GM18499 (cell line): ENCODE results near the gene MOB2.

Experiments used
- ATAC-seq: cut with Tn5 transposase; IDR thresholded peaks from one replicate; pipeline ENCODE4 v1.9.1; 2021; ENCODE audit warnings: moderate number of reproducible peaks; ENCODE audit not compliant: insufficient read depth, unreplicated experiment

Gene MOB2

DNA sequence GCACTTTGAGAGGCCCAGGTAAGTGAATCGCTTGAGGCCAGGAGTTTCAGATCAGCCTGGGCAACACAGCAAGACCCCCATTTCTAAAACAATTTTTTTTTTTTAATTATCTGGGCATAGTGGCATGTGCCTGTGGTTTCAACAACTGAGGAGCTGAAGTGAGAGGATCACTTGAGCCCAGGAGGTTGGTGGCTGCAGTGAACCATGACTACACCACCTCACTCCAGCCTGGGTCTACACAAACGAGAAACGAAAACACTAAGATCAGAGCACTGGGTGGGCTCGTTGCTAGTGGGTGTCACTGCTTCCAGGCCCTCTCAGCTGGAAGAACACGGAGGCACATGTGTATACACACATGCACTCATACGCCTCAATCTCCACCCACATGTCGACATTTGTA, 4.1 kb upstream of the MOB2 start:
- no peak for ATAC-seq

DNA sequence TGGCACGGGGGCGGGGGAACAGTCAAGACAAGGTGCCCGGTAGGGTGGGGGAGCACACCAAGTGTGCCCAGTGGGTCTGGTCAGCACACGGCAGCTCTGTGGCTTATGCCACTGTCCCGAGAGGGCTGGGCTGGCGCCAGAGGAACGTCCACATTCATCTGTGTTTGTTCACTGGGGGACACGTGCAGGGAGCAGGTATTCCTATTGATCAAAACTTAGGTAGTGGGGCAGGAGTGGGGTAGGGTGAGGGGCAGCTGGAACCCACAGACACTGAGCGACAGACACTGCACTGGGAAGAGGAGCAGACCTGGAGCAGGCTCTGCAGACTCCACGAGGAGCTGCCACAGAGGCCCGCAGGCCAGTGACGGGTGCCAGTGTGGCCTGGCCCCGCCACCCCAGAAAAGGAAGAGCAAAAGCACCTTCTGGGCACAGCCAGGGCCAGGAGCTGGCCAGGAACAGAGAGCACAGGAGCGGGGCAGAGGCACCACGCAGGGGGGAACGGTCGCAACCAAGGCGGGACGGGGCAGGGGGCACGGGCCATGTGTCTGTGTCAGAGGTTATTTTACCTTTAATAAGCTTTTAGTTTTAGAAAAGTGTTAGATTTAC, 2.1 kb upstream of the MOB2 start:
- ATAC-seq = no peak

DNA sequence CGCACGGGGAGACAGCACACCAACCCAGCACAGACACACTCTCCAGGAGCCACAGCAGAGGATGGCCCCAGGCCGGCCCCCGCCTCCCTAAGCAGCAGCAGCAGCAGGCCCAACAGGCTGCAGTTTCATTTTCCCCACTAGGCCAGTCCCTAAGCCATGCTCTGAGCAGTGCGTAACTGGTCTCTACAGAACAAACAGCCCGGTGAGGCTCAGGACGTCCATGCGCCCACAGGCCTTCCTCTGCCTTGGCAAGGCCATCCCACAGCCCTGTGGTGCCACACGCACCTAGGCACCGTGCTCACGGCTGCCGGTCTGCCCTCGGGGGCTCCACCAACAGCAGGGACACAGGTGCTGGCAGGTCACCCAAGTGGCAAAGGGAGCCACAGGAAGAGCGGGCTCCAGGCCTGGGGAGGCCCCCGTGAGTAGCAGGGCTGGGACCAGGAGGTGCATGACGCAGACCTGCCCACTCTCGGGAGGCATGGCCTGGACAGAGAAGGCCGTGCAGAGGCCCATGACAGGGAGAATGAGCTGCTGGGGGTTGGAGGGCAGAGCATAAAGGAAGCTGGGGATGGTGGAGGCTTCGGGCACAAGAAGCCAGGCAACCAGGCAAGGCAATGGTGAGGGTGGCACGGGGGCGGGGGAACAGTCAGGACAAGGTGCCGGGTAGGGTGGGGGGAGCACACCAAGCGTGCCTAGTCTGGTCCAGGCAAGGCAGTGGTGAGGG, 1.4 kb upstream of the MOB2 start:
- ATAC-seq = no peak

DNA sequence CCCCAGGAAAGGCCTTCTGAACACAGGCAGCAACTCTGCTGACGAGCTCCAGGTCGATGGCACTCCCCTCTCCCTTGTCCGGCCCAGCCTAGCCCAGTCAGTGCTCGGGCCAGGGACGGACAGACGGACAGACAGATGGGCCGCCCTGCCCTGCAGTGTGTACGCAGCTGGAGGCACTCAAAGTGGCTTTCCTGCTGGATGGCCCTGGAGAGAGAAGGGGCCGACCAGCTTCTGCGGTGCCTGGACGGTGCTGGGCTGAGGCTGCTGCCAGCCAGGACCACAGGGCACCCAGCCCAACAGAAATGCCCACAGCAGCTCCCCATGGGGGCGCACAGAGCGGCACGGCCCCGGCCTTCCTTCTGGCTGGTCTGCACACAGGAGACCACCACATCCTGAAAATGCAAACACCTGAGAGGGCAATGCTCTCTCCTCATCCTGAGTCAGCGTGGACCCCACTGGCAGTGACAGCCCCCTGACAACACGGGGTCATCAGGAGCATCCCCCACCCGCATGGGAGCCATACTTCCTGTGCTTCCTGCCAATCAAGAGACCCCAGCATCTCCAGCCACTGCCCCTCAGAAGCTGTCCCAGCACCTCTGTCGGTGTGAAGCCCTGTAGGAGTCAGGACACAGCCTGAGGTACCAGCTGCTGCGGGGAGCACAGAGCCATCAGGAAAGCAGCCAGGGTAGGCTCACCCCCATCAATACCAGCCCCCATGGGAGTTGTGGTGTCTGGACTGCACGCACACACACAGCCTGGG, 692 bp upstream of the MOB2 start:
- ATAC-seq = no peak

DNA sequence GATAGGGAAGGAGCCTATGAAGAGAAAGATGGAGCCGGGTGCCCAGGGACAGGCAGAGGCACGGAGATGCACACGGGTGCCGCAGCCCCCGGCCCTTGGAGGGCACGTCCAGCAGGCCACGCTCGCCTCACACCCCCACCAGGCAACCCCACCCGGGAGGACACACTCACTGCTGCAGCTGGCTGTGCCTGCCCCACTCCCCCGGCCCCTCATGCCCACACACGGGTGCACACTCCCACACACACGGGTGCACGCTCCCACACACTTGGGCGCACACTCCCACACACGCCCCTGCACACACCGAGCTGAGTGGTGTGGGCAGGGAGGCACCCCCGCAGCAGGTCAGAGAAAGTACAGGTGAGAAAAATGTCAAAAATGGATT, 1.1 kb downstream of the MOB2 start:
- no peak for ATAC-seq

DNA sequence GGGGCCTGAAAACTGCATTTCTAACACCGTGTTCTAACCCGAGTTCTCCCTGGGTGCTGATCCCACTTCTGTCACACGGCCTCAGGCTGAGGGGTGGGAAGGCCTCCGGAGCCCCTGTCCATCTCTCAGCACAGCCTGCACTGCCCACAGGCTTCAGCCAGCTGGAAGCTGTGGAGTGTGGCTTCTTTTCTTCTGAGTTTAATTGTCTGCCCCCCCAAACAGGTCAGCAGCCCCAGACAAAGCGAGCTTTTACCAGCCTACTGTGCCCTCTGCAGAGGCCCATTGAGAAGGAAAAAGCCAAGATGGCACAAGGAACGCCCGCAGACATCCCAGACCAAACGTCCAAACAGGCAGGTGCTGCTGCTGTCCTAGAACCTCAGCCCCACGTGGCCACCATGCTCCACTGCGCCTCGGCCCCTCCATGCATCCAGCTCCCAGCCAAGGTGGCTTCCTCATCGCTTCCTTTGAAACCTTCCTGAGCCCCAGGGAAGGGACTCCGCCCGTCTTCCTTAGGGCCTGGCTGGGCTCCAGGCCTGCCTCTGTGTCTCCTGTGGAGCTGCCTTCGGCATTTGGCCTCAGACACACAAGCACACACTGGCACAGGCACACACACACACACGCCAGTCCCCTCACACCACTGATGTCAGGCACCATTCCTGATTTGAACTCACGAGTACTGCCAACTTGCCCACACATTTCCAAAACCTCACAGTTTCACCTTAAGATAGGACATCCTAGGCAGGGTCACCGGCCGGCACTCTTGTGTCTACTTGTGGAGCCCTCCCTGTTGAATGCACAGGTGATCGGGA, 1.7 kb downstream of the MOB2 start:
- no peak for ATAC-seq

DNA sequence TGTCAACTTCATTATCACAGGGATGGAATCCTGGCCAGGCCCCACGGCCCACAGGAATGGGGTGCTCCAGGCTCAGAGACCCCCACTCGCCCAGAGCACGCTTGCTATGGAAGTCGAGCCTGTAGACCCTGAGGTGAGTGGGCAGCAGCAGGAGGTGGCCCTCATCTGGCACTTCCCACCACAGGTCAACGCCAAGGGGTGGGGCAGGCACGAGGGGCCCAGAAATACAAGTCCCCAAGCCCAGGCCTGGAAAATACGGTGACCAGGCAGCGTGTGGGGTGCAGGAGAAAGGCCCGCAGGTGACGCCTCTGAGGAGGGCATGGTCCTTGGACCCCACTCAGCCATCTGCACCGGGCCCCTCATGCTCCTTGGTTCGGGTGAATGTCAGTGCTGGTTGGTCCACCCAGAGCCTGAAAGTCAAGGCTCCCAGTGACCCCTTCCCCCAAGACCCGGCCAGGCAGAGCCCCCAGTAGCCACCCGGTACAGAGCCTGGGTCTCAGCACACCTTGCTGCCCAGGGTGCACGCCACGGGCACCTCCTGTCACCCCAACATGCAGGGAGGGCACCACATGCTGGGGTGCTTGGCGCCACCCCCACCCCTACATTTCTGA, 2.4 kb downstream of the MOB2 start:
- ATAC-seq = no peak

DNA sequence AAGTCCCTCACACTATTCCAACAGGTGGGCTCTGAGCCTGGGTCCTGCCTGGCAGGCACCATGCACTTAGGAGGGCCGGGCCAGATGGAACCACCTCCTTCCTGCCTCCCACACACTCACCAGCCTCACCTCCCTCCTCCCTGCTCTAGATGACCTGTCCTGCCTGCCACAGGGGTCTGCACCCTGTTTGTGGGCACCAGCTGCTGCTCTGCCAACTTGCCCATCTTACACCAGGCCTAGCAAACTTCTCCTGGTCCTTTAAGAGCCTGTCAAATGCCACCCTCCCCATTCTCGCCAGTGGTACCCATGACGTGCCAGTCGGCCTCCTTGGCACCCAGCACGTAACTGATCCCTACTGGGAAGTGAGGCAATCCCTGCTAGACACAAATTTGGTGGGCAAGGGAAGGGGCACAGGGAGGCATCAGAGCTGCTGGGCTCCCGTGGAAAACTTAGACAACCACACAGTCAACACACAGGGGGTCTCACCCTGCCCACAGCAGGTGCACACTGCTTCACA, 3.1 kb downstream of the MOB2 start:
- ATAC-seq = no peak

DNA sequence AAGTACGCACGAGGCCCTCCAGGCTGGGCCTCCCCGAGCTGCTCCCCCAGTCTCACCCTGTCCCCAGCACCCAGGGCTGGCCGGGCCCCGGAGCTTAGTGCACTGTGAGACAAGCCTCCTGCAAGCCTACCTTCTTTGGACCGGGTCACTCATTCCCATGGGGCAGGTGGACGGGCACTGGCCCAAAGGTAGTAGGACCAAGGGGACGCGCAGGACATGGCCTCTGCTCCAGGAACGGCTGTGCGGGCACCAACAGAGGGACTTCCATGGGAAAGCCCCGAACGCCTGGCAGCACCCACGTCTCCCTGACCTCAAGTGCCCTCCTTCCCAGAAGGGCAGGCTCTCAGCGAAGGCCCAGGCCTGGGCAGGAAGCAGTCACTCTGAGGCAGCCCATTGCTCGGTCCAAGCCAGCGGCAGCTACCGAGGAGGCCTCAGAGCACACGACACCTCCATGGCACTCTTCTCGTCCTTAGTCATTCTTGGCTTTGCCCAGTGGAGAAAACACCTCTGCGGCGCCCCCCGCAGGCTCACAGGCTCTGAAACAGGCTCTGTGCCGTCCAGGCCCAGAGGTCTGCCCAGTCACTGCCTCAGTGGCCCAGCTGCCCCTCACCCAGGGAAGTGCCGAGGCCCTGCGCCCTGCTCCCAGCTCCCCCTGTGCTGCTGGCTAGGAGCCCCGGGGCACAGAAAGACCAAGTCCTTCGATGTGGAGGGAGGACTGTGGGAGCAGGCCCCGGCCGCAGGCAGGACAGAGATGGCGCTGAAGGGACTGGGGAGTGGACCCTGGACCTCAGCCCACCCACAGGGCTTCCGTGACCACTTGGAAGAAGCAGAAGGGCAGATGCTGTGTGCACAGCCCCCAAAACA, 3.8 kb downstream of the MOB2 start:
- no peak for ATAC-seq

DNA sequence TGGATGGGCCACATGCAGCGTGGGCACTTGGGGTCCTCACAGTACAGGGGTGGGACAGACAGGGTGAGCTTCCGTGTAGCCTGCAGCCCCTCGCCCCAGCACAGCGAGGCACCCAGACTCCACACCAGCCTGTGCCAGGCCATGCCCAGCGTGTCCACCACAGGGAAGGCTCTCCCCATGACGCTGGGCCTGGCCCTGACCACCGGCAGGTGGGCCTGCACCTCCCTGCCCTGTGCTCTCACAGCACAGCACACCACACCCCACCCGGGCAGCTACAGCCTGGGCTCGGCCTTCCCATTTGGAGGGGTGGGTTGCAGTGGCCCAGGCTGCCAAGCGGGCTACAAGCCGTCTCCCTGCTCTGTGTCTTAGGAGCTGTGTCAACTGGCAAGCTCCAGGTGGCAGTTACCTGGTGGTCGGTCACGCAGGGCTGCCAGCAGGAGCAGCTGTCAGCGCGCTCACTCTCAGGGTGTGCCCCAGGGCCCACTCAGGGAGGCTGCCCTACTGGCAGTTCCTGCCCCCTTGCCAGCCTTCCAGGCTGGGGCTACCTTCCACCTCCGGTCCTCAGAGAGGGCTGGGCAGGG, 4.6 kb downstream of the MOB2 start:
- ATAC-seq = no peak

DNA sequence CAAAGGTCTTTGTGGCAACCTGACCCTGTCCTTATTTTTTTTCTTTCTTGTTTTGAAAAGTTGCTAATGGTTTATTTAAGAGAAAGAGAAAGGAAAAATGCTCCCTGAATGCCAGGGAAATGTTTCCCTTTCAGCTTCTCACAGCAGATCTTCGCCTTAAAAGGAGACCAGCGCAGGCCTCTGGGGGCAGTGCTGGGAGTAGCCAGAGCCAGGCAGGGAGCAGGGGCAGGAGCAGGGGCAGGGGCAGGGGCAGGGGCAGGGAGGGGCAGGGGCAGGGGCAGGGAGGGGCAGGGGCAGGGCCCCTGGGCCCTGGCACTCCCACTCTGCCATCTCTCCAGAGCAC, 5.1 kb downstream of the MOB2 start:
- no peak for ATAC-seq

DNA sequence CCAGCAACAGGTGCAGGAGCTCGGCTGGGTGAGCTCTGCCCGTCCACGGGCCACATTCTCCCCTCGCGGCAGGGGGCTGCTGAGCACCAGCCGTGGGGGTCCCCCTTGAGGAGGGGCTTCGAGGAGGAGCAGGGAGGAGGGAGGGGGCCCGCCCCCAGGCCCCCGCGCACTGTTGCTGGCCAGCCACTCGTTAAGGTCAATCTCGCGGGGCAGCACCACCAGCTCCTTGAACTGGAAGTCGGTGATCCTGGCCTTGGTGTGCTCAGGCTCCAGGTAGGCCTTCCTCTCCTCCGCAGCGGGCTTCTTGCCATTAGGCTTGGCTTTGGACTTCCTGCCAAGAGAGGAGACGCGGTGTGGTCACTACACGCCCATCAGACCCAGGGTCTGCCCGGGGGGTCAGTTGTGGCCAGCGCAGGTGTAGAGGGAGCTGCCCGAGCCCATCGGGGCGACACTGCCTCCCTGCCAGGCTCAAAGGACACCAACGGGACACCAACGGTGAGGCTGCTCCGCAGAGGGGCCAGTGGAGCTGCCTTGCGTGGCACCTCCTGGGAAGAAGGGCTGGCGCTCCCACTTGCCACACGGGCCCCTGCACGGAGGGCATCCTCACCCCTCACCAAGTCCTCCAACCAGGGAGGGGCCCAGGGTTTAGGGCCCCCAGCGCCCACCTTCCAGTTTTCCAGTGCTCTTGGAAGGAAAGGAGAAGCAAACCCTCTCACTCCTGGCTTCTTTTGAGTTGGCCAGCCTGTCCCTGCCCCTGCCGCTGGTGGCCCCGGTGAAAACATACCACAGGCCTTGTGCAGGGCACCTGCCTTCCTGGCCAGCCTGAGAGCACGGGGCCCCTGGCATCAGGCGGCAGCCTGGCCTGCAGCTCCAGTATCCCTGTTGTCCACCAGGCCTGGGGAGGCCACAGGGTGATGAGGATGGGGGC, 5.8 kb downstream of the MOB2 start:
- ATAC-seq = no peak

DNA sequence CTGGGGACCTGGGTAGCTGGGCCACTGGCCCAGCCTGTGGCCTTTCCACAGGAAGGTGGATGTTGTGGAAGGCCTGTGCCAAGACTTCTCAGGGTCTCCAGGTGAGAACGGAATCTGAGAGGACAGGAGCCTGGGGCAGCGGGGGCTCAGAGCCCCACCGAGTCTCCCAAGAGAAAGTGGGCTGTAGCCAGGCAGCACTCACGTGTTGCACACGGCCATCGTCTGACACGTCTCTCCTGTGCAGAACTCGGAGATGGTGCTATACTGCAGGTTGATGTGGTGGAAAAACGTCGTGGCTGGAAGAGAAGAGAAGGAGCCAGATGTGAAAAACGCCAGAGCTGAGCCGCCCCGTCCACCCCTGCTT, 6.4 kb downstream of the MOB2 start:
- ATAC-seq = no peak

DNA sequence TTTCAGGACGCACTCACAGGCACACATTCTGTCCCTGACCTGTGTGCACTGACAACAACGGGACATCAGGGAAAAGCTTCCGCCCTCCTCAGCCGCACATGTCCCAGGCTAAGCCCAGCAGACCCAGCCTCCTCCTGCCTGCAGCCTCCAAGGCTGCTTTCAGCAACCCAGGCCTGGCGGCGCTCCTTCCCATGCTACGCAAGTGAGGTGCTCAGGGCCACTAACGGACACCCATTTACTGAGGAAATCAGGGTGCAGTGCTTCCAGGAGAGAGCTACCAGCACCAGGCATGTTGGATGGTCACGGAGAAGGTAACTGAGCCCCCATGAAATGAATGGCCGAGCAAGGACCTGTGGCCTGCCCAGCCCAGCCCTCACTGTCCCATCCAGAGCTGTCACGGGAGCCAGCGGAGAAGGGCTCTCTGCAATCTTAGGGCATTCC, 6.9 kb downstream of the MOB2 start:
- no peak for ATAC-seq

DNA sequence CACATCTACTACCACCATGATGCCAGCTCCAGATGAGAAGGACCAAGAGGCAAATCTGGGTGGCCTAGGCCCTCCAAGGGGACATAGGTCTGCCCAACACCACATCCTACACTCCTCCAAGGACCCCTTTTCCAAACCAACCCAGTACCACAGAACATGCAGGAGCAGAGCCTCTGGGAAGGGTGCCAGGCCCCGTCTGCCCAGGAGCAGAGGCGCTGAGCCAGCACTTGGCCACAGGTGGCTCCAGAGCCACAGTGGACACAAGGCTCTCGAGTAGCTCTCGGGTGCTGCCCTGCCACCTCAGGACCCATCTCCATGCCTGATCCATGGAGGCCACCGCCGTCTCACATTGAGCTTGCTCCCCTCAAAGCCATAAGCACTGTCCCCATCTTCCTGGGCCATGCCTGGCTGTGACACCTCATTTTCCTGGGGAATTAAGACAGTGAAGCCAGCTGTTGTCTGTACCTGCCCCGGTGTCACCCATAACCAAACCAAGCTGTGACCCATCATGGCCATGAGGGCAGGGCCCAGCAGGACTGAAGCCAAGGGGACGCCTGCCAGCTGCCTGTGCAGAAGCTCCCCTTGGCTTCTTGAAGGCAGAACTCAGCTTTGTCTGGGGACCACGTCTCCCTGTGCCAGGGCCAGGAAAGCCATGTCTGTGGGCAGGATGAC, 7.4 kb downstream of the MOB2 start:
- ATAC-seq = no peak

DNA sequence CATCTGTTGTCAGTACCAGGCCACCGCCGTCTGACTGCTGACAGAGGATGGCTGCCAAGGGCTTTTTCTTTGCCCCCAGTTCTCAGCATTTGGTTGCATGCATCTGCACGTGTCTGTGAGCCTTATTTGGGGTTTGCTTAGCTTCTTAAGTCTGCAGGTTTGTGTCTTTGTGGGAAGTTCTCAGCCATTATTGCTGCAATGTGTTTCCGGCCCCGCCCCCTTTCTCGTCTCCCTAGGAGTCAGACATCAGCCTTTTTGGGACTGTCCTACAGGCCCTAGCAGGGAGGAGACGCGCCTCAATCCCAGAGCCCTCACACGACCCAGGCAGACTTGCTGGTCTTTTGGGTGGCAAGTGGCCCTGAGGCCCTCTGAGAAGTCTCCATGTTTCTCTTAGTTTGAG, 8.0 kb downstream of the MOB2 start:
- ATAC-seq = no peak

DNA sequence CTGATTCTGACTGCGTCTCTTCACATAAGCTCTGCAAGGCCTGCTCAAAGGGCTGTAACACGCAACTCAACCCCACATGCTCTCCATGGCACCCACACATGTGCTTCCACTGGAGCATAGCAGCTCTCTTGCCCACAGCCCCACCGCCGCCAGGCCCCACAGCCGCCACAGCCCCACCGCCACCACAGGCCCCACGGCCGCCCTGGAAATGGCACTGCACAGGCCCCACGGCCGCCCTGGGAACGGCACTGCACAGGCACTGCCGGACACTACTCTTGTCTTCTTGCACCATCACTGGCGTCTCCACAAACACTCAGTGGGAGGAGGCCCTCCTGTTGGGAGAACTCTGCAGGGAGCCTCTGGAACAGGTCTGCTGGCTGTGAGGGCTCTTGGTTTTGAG, 8.6 kb downstream of the MOB2 start:
- no peak for ATAC-seq
